Right lung (tissue), 5 donors: ENCODE measurements around the gene BCLAF3. TPM values are rescaled to one million over a fixed set of nuclear protein-coding genes. Genes with fewer than 3 reads are reported as not detected.

ENCODE experiments used
- DNase-seq, 2 donors: peaks; one replicate each; pipeline ENCODE4 v3.0.0-alpha.2; 2013
- polyA plus RNA-seq, 5 donors: library from polyadenylated mRNA; unstranded; fragments of 120-200 nt; gene quantifications; one replicate each; pipeline versions ENCODE4 v1.2.1 to v1.2.3, GENCODE V29; 2013; ENCODE audit warnings: inconsistent platforms in 1 of 5, low replicate concordance in 1 of 5; ENCODE audit not compliant: insufficient read length in 5 of 5, insufficient read depth in 1 of 5

BCLAF3 gene
- polyA plus RNA-seq, 5 donors: 12.5 to 19.1 (median 17.8) TPM

DNA sequence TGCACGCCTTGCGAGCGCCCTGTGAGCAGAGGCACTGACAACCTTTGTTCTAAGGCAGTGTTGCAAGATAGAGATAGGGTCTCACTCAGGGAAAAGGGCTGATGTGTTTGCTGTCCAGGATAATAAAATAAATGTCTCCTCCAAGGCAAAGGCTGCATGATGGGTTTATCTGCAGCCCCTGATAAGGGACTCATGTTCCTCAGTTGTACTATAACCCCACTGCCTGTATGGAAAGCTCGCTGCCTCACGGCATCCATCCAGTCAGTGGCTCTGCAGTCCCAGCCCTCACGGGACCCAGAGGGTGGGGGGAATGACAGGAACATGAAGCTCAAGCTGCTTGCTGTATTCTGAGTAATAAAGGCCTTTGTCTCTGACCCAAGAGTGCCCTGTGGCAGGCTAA lies 22.6 kb downstream of the BCLAF3 start:
- DNase-seq: no peak

DNA sequence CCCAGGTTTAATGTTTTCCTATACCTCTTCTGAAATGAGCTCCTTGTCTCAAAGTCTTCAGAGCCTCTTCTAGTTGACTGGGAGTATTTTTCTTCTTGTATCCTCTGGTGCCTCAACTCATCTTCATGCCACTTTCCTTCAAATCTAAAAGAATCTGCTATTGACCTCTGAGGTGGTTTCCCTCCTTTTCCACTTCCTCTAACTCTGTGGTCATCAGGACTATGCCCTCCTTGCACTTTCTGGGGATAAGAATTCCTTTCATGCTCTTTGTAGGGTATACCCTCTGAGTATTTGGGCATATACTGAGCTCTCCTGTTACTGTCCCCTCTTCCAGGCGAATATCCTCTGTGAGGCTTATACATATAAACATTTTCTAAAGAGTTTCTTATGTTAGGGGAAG lies 24.8 kb downstream of the BCLAF3 start:
- no peak for DNase-seq

DNA sequence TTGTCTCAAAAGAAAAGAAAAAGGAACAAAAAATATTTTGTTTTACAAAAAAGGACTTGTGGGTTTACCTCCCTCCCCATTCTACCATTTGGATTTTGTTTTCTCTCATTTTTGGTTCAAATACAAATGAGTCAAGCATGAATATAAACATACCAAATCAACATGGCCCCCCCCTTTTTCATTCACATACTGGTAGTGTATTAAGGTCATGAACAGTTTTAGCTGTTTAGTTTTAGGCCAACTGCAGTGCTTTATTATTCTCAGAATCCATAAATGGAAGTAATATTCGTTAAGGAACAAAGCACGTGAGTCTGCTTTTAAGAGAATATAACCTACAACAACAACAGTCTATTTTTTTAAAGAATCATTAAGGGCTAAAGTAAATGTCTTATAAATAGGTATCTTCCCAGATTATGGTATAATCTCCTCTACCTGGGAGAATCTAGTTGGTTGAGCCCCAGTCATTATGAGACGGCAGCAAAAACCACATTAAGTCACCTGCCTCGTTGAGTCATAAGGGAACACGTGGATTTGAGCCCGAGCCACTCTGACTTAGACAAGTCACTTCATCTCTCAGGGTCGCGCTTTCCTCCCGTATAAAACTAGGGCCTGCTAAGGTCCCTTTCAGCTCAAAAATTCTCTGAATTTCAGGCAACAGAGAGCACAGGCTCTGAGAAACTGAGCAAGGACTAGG lies 26.7 kb downstream of the BCLAF3 start:
- no peak for DNase-seq

DNA sequence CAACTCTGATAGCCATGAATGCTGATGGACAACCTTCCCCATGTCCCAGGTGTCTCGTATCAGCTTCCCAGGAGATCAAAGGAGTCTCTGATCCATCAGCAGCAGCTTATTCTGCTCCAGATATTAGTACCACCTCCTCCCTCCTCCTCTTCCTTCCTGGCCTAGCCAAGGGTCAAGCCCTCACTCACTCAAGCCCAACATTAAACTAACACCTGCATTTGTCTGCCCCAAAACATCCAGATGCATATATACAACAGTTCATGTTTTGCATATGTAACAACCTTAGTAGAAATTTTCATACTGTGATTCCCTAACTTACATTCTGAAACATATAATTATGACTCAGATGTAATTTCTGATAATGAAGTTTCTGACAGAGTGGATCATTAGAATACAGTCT lies 29.9 kb downstream of the BCLAF3 start:
- DNase-seq: no peak

DNA sequence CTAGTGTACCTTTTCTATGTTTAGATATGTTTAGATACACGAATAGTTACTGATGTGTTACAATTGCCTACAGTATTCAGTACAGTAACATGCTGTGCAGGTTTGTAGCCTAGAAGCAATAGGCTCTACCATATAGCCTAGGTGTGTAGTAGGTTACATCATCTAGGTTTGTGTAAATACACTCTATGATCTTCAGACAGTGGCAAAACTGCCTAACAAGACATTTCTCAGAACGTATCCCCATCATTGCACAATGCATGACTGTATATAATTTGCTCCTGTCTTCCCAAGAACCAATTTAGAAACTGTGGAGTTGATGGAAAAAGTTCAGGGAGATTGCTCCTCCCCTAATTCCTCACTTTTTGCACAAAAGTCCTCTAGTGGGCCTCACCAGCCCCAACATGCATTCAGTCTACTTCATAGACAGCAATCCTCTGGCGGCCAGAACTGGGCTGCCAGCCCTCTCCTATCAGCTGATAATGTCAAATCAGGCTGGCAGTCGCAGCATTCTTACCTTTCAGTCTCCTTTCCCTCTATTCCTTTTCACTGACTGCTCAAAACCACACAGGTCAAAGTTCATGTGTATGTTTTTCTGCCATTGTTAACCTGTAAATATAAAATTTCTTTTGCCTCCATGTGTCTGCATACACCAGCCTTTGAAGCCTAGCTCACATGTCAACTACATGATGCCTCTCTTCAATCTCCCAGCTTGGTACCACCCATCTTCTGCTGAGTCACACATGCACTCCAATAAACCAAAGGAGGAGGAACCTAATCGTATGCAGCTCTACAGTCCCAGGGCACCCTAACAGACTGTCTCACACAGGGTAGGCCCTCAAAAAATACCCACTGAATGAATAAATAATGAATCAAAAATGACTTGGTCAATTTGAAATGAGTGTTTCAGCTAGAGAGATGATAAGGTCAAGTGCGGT lies 32.0 kb downstream of the BCLAF3 start:
- DNase-seq: no peak

DNA sequence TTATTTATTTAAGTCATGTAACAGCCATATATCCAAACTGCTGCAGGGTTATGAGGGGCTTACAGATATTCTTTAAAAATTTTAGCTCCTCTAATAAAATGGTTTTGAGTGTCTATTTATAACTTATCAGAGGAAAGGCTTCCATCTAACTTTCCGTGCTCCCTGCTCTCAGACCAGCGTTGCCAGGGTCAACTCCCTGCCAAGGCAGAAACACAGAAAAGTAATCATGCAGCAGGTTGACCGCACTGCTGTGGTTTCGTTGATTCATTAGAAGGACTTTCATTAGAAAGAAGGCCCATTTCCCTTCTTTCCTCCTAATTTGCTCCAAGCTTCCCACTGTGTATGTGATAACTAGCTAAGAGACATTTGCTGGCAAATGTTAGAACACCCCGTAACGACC lies 33.9 kb downstream of the BCLAF3 start:
- no peak for DNase-seq

DNA sequence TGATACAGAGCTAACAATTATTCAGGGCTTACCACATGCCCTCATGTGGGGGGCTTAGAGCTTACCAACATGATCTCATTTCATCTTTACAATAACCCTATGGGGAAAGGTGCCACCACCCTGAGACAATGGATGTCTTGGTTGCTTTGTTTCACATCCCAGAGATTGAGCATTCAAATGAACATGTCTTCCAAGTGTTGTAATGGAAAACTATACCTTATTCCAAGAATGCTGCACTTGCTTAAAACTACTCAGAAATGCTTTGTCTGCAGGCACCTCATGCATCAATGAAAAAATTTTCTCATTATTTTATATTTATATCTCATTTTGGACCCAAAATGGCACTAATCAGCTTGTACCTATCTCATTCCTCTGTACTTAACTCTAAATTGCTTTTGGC lies 34.6 kb downstream of the BCLAF3 start:
- no peak for DNase-seq

DNA sequence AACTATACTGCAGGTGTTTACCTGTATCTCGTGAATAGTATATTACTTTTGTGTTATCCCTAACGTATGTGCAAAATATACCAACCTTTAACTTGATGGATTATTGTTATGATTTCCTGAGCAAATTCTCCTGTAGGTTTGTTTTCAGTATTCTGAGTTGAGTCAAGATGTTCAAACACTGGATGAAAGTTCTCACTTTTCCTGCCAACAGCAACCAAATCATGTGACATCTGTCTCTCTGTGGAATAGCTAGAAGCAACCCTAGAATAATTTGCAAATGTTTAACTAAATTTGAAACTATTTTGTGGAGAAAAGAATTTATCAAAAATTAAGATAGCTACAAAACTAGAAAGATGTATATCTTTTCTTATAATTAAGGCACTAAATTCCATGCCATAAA lies 35.6 kb downstream of the BCLAF3 start:
- no peak for DNase-seq

DNA sequence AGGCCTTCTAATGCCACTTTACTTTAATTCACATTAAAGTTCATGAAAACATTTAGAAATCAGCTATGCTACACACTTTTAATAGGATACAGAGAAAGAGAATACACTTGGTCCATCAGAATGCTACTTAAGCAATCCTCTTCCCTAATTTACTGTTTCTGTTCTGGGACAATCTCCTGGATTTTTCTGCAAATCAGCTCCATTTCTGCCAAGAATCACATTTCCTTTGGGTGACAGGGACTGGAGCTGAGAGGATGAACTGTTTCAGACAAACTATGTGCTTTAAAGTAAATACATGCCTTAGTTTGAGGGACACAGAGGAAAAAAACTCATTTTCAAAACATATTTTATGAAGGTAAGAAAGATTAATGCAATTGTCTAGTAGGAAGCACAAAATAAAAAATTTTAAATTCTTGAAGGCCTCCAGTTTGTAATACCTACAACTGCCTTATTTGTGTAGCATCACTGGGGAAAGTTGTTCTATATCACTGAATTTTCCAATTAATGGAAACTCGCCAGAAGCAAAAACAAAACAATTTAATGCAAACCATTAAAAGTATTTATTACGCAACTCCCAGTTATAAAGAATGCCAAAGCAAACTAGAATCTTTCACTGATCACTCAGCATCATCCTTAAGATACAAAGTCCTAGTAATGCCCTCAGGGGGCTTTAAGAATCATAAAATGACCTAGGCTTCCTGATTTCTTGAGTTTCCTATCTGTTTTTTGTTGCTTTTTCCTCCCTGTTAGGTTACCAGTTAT lies 36.3 kb downstream of the BCLAF3 start:
- DNase-seq: peak; percentile 7 to 13

DNA sequence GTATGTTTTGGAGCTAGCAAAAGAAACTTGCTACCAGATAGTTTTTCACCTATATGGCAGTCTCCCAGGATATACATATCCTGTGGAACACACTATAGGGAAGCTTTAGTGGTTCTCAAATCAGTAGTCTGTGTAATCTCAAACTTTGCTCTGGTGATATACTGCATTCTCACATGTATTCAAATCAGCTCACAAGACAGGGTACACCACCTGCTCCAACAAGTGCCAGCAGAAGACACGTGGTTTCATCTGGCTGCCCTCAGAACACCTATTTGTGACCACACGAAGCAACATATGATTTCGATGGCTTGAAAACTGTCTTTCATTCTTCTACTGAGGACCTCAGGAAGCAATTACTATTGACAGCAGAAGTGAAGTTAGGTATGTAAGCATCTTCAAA lies 37.7 kb downstream of the BCLAF3 start:
- DNase-seq: no peak

DNA sequence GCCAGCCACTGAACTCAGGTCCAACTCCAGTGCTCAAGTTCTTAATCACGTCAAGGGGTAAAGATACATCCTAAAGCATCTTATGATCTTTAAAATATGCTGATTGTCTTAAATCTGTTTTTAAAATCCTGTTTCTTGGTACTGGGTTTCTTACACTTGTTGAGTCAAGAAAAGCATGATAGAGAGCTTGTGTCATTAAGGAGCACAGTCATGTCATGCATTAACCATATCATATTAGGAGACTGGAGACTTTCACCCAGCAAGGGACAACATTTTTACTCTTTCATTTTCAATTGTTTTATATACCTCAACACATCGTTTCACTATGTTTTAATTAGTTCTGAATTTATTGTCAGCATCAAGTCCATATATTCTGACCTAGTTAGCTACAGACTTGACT lies 41.5 kb downstream of the BCLAF3 start:
- DNase-seq: no peak

DNA sequence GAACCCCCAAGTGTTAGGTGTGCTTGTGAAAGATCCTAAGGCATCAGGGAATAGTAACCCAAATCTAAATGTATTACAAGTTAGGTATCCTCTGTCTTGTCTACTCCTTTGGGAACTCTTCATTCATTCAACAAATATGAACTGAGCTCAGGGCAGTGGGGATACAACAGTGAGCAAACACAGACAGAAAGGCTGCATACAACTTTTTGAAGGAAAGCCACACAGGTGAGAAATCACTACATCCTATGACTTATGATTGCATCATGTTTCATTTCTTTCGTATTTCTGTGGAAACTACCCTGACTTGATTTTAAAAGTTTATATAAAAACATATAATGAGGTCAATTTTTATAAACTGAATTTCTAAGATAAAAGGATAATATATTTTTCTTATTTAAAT lies 43.2 kb downstream of the BCLAF3 start:
- DNase-seq: no peak

Other genes starting within 250 kb of the BCLAF3 start
- gene SH3KBP1, start 103.5 kb downstream of the BCLAF3 start, polyA plus RNA-seq: 10 to 100 TPM; 38.1 to 51.8 (median 46.4) TPM
- gene MAP7D2, start 125.8 kb upstream of the BCLAF3 start, polyA plus RNA-seq: under 1 TPM; 0.28 to 0.38 (median 0.33) TPM
- gene EIF1AX, start 150.8 kb upstream of the BCLAF3 start, polyA plus RNA-seq: 100 to 1,000 TPM; 105 to 127 (median 111) TPM